Stimulated activated CD8-positive, alpha-beta memory T cell treated with anti-CD3 and anti-CD28 coated beads, Interleukin-15, amount 100 ng/mL, for 4 hours (primary cell): ENCODE measurements around the gene NUP210L.
"Not testable (repeated sequence)": the region's sequence is repeated elsewhere in the genome, so short reads cannot be mapped to it uniquely, and the experiment has no call there.

Experiments used
- DNase-seq, 2 donors: peaks; one replicate each; pipeline ENCODE4 v3.0.0-alpha.2; 2020; ENCODE audit warnings: low read depth in 2 of 2

The NUP210L gene

GRCh38 chr1:153995202-153995601, 159.7 kb downstream of the NUP210L start:
- DNase-seq: no peak

- DNase-seq: no peak
Measured at GRCh38 chr1:153991806-153992205, 163.1 kb downstream of the NUP210L start.

GRCh38 chr1:153991151-153991630, 163.7 kb downstream of the NUP210L start:
- no peak for DNase-seq

- peak; percentile 68 to 85 for DNase-seq
Measured at GRCh38 chr1:153990468-153991150, 164.3 kb downstream of the NUP210L start, which contains the start of gene RPS27. Gene RPS27 (plus strand): TSS chr1:153990762. CDS start chr1:153990797, 35 bp downstream.

GRCh38 chr1:153987621-153988020, 167.3 kb downstream of the NUP210L start:
- DNase-seq: no peak

- no peak for DNase-seq
Measured at GRCh38 chr1:153985941-153986761, 168.7 kb downstream of the NUP210L start, which contains the start of gene RAB13. Gene RAB13 (minus strand): TSS chr1:153986339. CDS start chr1:153986236, 103 bp downstream.

- peak; percentile 29 to 48 for DNase-seq
Measured at GRCh38 chr1:153985341-153985912, 169.4 kb downstream of the NUP210L start.

GRCh38 chr1:153984123-153984894, 170.6 kb downstream of the NUP210L start:
- no peak for DNase-seq

- not testable (repeated sequence) for DNase-seq
Measured at GRCh38 chr1:153981735-153982134, 173.1 kb downstream of the NUP210L start.

- DNase-seq: not testable (repeated sequence)
Measured at GRCh38 chr1:153979091-153979490, 175.8 kb downstream of the NUP210L start.

- DNase-seq: no peak
Measured at GRCh38 chr1:153978274-153978909, 176.5 kb downstream of the NUP210L start.

- DNase-seq: peak; percentile 65 to 77
Measured at GRCh38 chr1:153977250-153978240, 177.3 kb downstream of the NUP210L start, which contains the start of gene JTB. Gene JTB (minus strand): TSS chr1:153977674. CDS start chr1:153977252, 422 bp downstream.

GRCh38 chr1:153976819-153977249, 178.0 kb downstream of the NUP210L start:
- DNase-seq: no peak

GRCh38 chr1:153973525-153973924, 181.3 kb downstream of the NUP210L start:
- DNase-seq: no peak

- no peak for DNase-seq
Measured at GRCh38 chr1:153973071-153973470, 181.8 kb downstream of the NUP210L start.

- no peak for DNase-seq
Measured at GRCh38 chr1:153970346-153970745, 184.5 kb downstream of the NUP210L start.

- DNase-seq: no peak
Measured at GRCh38 chr1:153968972-153969371, 185.9 kb downstream of the NUP210L start.

- DNase-seq: no peak
Measured at GRCh38 chr1:153968408-153968807, 186.5 kb downstream of the NUP210L start.

- no peak for DNase-seq
Measured at GRCh38 chr1:153968000-153968363, 186.9 kb downstream of the NUP210L start.
